GM12873 (cell line): ENCODE results near the gene SIVA1.

Experiments
- CTCF ChIP-seq: IDR thresholded peaks from 2 replicates; pipeline ENCODE4 v1.5.1; 2012; ENCODE audit warnings: low read depth, mild to moderate bottlenecking, moderate library complexity, low read length, control low read depth; ENCODE audit not compliant: insufficient read depth; ENCODE audit errors: missing control alignments

The SIVA1 gene

GRCh38 chr14:104732931-104733681, 19.8 kb upstream of the SIVA1 start:
- TF ChIP-seq CTCF, result no peak

DNA sequence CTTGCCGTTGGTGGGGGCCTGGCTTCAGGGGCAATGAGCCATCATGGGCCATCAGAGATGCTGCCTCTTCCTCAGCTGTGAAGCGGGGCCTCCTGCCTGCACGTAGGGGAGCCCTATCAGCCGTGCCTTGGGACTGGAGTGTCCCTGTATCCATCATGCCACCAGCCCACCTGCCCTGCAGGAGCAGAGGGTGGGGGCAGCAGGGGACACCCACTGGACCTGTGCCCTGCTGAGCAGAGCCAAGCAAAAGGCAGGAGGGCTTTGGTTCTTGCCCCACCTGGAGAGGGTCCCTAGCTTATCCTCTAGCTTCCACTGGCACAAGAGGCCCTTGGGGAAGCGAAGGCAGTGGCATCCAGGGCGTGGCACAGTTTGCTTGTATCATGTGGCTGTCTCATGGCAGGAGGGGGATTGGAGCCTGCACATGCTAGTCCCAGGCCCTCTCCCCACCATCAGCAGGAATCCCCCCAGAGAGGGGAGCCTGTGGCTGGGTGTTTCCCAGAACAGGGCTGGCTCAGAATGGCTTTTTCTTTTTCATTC, 18.8 kb upstream of the SIVA1 start:
- no peak for TF ChIP-seq CTCF

- no peak for TF ChIP-seq CTCF
Observed at GRCh38 chr14:104734601-104734990, 18.4 kb upstream of the SIVA1 start.

- TF ChIP-seq CTCF, result no peak
Observed at GRCh38 chr14:104734991-104735779, 17.8 kb upstream of the SIVA1 start.

DNA sequence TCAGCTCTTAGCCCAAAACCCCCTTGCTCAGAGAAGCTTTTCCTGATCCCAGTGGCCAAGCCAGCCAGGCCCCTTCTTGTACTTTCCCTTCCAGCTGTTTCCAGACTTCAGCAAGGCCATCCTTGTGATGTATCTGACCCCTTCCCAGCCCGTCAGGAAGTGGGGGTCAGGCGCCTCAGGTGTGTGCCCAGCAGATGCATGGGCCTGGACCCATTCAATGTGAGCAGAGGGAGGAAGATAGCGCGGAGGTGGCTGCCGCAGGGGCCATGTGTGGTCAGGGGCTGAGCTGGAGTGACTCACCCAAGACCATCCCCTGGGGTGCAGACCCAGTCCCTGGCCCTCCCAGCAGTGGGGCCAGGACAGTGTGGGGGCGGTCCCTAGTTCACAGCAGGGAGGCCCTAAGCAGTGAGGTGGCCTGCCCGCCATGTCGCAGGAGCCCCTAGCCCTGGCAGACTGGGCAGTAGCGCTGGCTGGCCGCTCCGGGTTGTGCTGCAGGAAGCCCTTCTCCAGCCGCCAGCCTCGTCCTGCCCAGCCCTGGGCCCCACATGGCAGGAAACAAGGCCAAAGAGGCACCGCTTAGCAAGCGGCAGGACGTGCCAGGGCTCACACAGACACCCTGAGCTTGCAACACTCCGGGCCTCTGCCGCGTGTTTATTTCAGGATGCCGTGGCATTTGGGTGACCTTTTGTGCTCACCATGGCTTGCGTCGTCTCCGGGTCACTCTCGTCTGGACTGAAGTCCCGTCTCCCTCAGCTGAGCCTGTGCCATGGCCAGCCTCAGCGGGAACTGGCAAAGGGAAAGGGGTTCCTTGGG, 16.9 kb upstream of the SIVA1 start:
- no peak for TF ChIP-seq CTCF

DNA sequence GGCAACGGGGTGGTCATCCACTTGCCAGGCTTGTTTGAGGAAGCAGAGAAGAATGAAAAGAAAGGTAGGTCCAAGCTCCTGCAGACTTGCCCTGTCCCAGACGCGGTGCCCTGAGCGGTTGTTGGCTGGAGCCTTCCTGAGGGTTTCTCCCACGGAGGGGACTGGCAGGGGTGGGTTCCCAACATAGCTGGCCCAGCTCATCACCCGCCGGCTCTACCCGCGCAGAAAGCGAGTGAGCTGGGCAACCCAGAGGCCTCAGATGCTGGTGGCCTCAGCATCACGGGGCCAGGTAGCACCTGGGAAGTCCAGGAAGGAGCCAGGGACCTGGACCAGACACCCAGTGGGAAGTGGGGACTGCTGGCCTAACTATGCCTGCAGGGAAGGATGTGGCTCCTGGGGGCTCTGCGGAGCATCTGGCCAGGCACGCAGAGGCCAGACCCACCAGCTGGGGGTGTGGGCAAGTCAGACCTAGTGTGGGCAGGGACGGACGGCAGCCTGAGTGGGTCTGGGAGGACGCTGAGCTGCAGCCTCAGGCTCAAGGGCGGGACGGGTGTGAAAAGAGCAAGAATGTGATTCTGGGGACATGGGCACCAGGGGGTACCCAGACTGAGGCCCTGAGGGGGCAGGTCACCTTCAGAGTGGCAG, 14.4 kb upstream of the SIVA1 start:
- TF ChIP-seq CTCF, result no peak
